Measurements from ENCODE around the gene HSPB1.

GRCh38 chr7:76285604-76286374, 16.7 kb upstream of the HSPB1 start:
- no peak for TF ChIP-seq ZNF780A (CRISPR knock-in tag; IDR thresholded peaks at IDR 0.05)
- TF ChIP-seq NFE2L2 (IDR thresholded peaks at IDR 0.05; ENCODE audit: low read length): no peak
- no peak for TF ChIP-seq POLR2A (IDR thresholded peaks at IDR 0.05; ENCODE audit: insufficient read depth in 1 of 2, low read depth in 2 of 2, low read length in 2 of 2)
- no peak for TF ChIP-seq CTCF (CRISPR knock-in tag; IDR thresholded peaks at IDR 0.05)
- no peak for TF ChIP-seq ZNF331 (CRISPR knock-in tag; IDR thresholded peaks at IDR 0.05)
- TF ChIP-seq ATAD3A (CRISPR knock-in tag; IDR thresholded peaks at IDR 0.05): no peak
- TF ChIP-seq GLI4 (CRISPR knock-in tag; IDR thresholded peaks at IDR 0.05; ENCODE audit: borderline replicate concordance): no peak
- TF ChIP-seq ZFX (CRISPR knock-in tag; IDR thresholded peaks at IDR 0.05; ENCODE audit: low read depth): no peak
- TF ChIP-seq KDM1A (CRISPR knock-in tag; IDR thresholded peaks at IDR 0.05): no peak
- TF ChIP-seq SOX5 (CRISPR knock-in tag; IDR thresholded peaks at IDR 0.05; ENCODE audit: borderline replicate concordance): no peak
- no peak for TF ChIP-seq SP5 (CRISPR knock-in tag; IDR thresholded peaks at IDR 0.05; ENCODE audit: borderline replicate concordance, low read depth)
- no peak for TF ChIP-seq GTF2F1 (IDR thresholded peaks at IDR 0.05; ENCODE audit: low read length)
- TF ChIP-seq USF2 (IDR thresholded peaks at IDR 0.05; ENCODE audit: low read depth, low read length): no peak
- TF ChIP-seq USF2 (CRISPR knock-in tag; IDR thresholded peaks at IDR 0.05; ENCODE audit: borderline replicate concordance): no peak
- no peak for TF ChIP-seq CREB1 (IDR thresholded peaks at IDR 0.05)
- TF ChIP-seq CREB1 (CRISPR knock-in tag; IDR thresholded peaks at IDR 0.05): no peak

All from HepG2 (cell line).